ENCODE results near the gene CLSTN2.

Gene CLSTN2

GRCh38 chr3:140540262-140540661 lies 605.3 kb downstream of the CLSTN2 start:
- no peaks in the 10 kb centered on the region for H3K4me1 Mint-ChIP-seq (ENCODE audit: low read depth)
- peaks cover 4% of the 10 kb centered on the region for H3K27me3 Mint-ChIP-seq
- H3K9me3 Mint-ChIP-seq (ENCODE audit: low read depth) = no peaks in the 10 kb centered on the region
- H3K4me3 Mint-ChIP-seq = no peak overlapping the region
- no peak overlapping the region for H3K27ac Mint-ChIP-seq
- H3K36me3 Mint-ChIP-seq = no peaks in the 10 kb centered on the region

GRCh38 chr3:140541975-140542653 lies 607.1 kb downstream of the CLSTN2 start:
- H3K4me1 Mint-ChIP-seq (ENCODE audit: low read depth) = no peaks in the 10 kb centered on the region
- peaks cover 2% of the 10 kb centered on the region for H3K27me3 Mint-ChIP-seq
- H3K36me3 Mint-ChIP-seq = no peaks in the 10 kb centered on the region
- no peak overlapping the region for H3K4me3 Mint-ChIP-seq
- H3K9me3 Mint-ChIP-seq (ENCODE audit: low read depth) = no peaks in the 10 kb centered on the region
- H3K27ac Mint-ChIP-seq = no peak overlapping the region

GRCh38 chr3:140545197-140545596 lies 610.2 kb downstream of the CLSTN2 start:
- Mint-ChIP-seq H3K9me3 (ENCODE audit: low read depth) (no peaks in the 10 kb centered on the region), H3K4me3 (no peak overlapping the region), H3K4me1 (ENCODE audit: low read depth) (no peaks in the 10 kb centered on the region), H3K27ac (no peak overlapping the region), H3K27me3 (peaks cover 2% of the 10 kb centered on the region), H3K36me3 (no peaks in the 10 kb centered on the region)

GRCh38 chr3:140545756-140546155 lies 610.8 kb downstream of the CLSTN2 start:
- Mint-ChIP-seq H3K27me3 (peaks cover 2% of the 10 kb centered on the region), H3K4me3 (no peak overlapping the region), H3K9me3 (ENCODE audit: low read depth) (no peaks in the 10 kb centered on the region), H3K27ac (no peak overlapping the region), H3K36me3 (no peaks in the 10 kb centered on the region), H3K4me1 (ENCODE audit: low read depth) (no peaks in the 10 kb centered on the region)

GRCh38 chr3:140546649-140547048 lies 611.7 kb downstream of the CLSTN2 start:
- H3K4me3 Mint-ChIP-seq = no peak overlapping the region
- no peaks in the 10 kb centered on the region for H3K4me1 Mint-ChIP-seq (ENCODE audit: low read depth)
- H3K36me3 Mint-ChIP-seq = no peaks in the 10 kb centered on the region
- H3K9me3 Mint-ChIP-seq (ENCODE audit: low read depth) = no peaks in the 10 kb centered on the region
- H3K27me3 Mint-ChIP-seq = peaks cover 2% of the 10 kb centered on the region
- no peak overlapping the region for H3K27ac Mint-ChIP-seq

GRCh38 chr3:140552403-140552802 lies 617.4 kb downstream of the CLSTN2 start:
- Mint-ChIP-seq H3K27me3 (no peaks in the 10 kb centered on the region), H3K4me3 (no peak overlapping the region), H3K9me3 (ENCODE audit: low read depth) (no peaks in the 10 kb centered on the region), H3K27ac (no peak overlapping the region), H3K4me1 (ENCODE audit: low read depth) (no peaks in the 10 kb centered on the region), H3K36me3 (no peaks in the 10 kb centered on the region)

GRCh38 chr3:140552898-140553297 lies 617.9 kb downstream of the CLSTN2 start:
- no peaks in the 10 kb centered on the region for H3K27me3 Mint-ChIP-seq
- no peaks in the 10 kb centered on the region for H3K36me3 Mint-ChIP-seq
- no peaks in the 10 kb centered on the region for H3K9me3 Mint-ChIP-seq (ENCODE audit: low read depth)
- H3K4me3 Mint-ChIP-seq = no peak overlapping the region
- H3K27ac Mint-ChIP-seq = no peak overlapping the region
- H3K4me1 Mint-ChIP-seq (ENCODE audit: low read depth) = no peaks in the 10 kb centered on the region

- H3K36me3 Mint-ChIP-seq = no peaks in the 10 kb centered on the region
- no peak overlapping the region for H3K4me3 Mint-ChIP-seq
- H3K27ac Mint-ChIP-seq = no peak overlapping the region
- no peaks in the 10 kb centered on the region for H3K9me3 Mint-ChIP-seq (ENCODE audit: low read depth)
- no peaks in the 10 kb centered on the region for H3K27me3 Mint-ChIP-seq
- H3K4me1 Mint-ChIP-seq (ENCODE audit: low read depth) = no peaks in the 10 kb centered on the region
Observed at GRCh38 chr3:140553591-140553990, 618.6 kb downstream of the CLSTN2 start.

- no peaks in the 10 kb centered on the region for H3K9me3 Mint-ChIP-seq (ENCODE audit: low read depth)
- no peaks in the 10 kb centered on the region for H3K27me3 Mint-ChIP-seq
- H3K36me3 Mint-ChIP-seq = no peaks in the 10 kb centered on the region
- no peak overlapping the region for H3K4me3 Mint-ChIP-seq
- no peaks in the 10 kb centered on the region for H3K4me1 Mint-ChIP-seq (ENCODE audit: low read depth)
- H3K27ac Mint-ChIP-seq = no peak overlapping the region
Observed at GRCh38 chr3:140555666-140556065, 620.7 kb downstream of the CLSTN2 start.

GRCh38 chr3:140557476-140557875 lies 622.5 kb downstream of the CLSTN2 start:
- Mint-ChIP-seq H3K4me1 (ENCODE audit: low read depth) (no peaks in the 10 kb centered on the region), H3K27me3 (no peaks in the 10 kb centered on the region), H3K4me3 (no peak overlapping the region), H3K27ac (no peak overlapping the region), H3K36me3 (no peaks in the 10 kb centered on the region), H3K9me3 (ENCODE audit: low read depth) (no peaks in the 10 kb centered on the region)

- no peaks in the 10 kb centered on the region for H3K4me1 Mint-ChIP-seq (ENCODE audit: low read depth)
- no peaks in the 10 kb centered on the region for H3K27me3 Mint-ChIP-seq
- no peaks in the 10 kb centered on the region for H3K9me3 Mint-ChIP-seq (ENCODE audit: low read depth)
- no peaks in the 10 kb centered on the region for H3K36me3 Mint-ChIP-seq
- H3K27ac Mint-ChIP-seq = no peak overlapping the region
- H3K4me3 Mint-ChIP-seq = no peak overlapping the region
Observed at GRCh38 chr3:140559546-140559945, 624.6 kb downstream of the CLSTN2 start.

- Mint-ChIP-seq H3K9me3 (ENCODE audit: low read depth) (no peaks in the 10 kb centered on the region), H3K27me3 (no peaks in the 10 kb centered on the region), H3K4me3 (no peak overlapping the region)
Observed at GRCh38 chr3:140563206-140563760, 628.3 kb downstream of the CLSTN2 start.

GRCh38 chr3:140568131-140568530 lies 633.1 kb downstream of the CLSTN2 start:
- no peaks in the 10 kb centered on the region for H3K4me1 Mint-ChIP-seq (ENCODE audit: low read depth)
- H3K36me3 Mint-ChIP-seq = no peaks in the 10 kb centered on the region
- H3K9me3 Mint-ChIP-seq (ENCODE audit: low read depth) = no peaks in the 10 kb centered on the region
- no peaks in the 10 kb centered on the region for H3K27me3 Mint-ChIP-seq
- no peak overlapping the region for H3K27ac Mint-ChIP-seq
- H3K4me3 Mint-ChIP-seq = no peak overlapping the region

More at GRCh38 chr3:140563206-140563760, 628.3 kb downstream of the CLSTN2 start:
- H3K4me1 Mint-ChIP-seq (ENCODE audit: low read depth) = no peaks in the 10 kb centered on the region
- H3K27ac Mint-ChIP-seq = no peak overlapping the region
- H3K36me3 Mint-ChIP-seq = no peaks in the 10 kb centered on the region

- no peaks in the 10 kb centered on the region for H3K4me1 Mint-ChIP-seq (ENCODE audit: low read depth)
- H3K27me3 Mint-ChIP-seq = no peaks in the 10 kb centered on the region
- H3K36me3 Mint-ChIP-seq = no peaks in the 10 kb centered on the region
- no peak overlapping the region for H3K4me3 Mint-ChIP-seq
- no peaks in the 10 kb centered on the region for H3K9me3 Mint-ChIP-seq (ENCODE audit: low read depth)
- no peak overlapping the region for H3K27ac Mint-ChIP-seq
Observed at GRCh38 chr3:140568842-140569520, 634.0 kb downstream of the CLSTN2 start.

GRCh38 chr3:140570602-140571001 lies 635.6 kb downstream of the CLSTN2 start:
- no peak overlapping the region for H3K4me3 Mint-ChIP-seq

More at GRCh38 chr3:140570602-140571001, 635.6 kb downstream of the CLSTN2 start:
- Mint-ChIP-seq H3K4me1 (ENCODE audit: low read depth) (no peaks in the 10 kb centered on the region), H3K9me3 (ENCODE audit: low read depth) (no peaks in the 10 kb centered on the region), H3K27me3 (no peaks in the 10 kb centered on the region), H3K36me3 (no peaks in the 10 kb centered on the region), H3K27ac (no peak overlapping the region)
